ENCODE results near the gene TNFAIP1. TPM values are rescaled to one million over a fixed set of nuclear protein-coding genes. Genes with fewer than 3 reads are reported as not detected.

TNFAIP1 gene
- total RNA-seq (2021; ENCODE audit: unreplicated experiment), result 33.4 TPM
- polyA plus RNA-seq (2012), result 22.7 and 29.0 TPM in 2 replicates
- percentile 81 among the genes with signal in this experiment for Bru-seq, nascent RNA
- BruChase-seq, experiment 1, labeled RNA remaining after a 6-hour chase, result percentile 81 among the genes with signal in this experiment
- BruChase-seq, experiment 2, labeled RNA remaining after a 2-hour chase, result percentile 82 among the genes with signal in this experiment
- long read RNA-seq, transcript TNFAIP1-201 (7 exons, 3,627 nt), result major isoform, 19 of 62 reads
- long read RNA-seq, partial matches to known transcripts, result 42 of 62 reads
- long read RNA-seq, other reads (novel, unspliced or antisense), result 0 of 62 reads

GRCh38 chr17:28335201-28335958 is at the start of gene TNFAIP1, which contains the start of gene IFT20:
TSS of gene TNFAIP1 (plus strand) at chr17:28335761. CDS start at chr17:28339522, 3,761 bp downstream.
TSS of gene IFT20 (minus strand) at chr17:28335472. CDS start at chr17:28331985, 3,487 bp downstream.
- ATAC-seq, result peak; percentile 92
- Histone ChIP-seq H3K9me3 (ENCODE audit: control insufficient read depth in 1 of 2, insufficient read depth in 1 of 2, low read depth in 1 of 2, low read length in 2 of 2) (no peaks in the 10 kb centered on the region), H3K4me2 (ENCODE audit: low read length) (peak within 1 kb of the TSS; percentile 93), H3K36me3 (ENCODE audit: control insufficient read depth in 1 of 2, insufficient read depth in 2 of 2, low read length in 2 of 2) (peaks cover 4 to 6% of the 10 kb centered on the region in 2 experiments; a peak in 3 of 4 replicates), H3K27ac (ENCODE audit: low read depth, low read length) (peak within 1 kb of the TSS; percentile 81), H4K20me1 (ENCODE audit: insufficient read depth) (no peaks in the 10 kb centered on the region), H3K4me1 (ENCODE audit: control insufficient read depth in 1 of 2, insufficient read depth in 2 of 2, low read length in 2 of 2) (peaks cover 16 to 38% of the 10 kb centered on the region in 2 experiments), H3K4me3 (replicated peaks in 1 of 2; ENCODE audit: low read depth in 1 of 2, low read length in 2 of 2) (peak within 1 kb of the TSS; percentile 97 to 99), H2AFZ (ENCODE audit: low read depth, low read length, poor library complexity, severe bottlenecking) (no peak within 1 kb of the TSS), H3K79me2 (ENCODE audit: insufficient read depth, low read length) (peaks cover 32% of the 10 kb centered on the region), H3K9me2 (ENCODE audit: insufficient read depth) (no peaks in the 10 kb centered on the region), H3K9ac (ENCODE audit: low read length) (peak within 1 kb of the TSS; percentile 89), H3K27me3 (ENCODE audit: insufficient read depth, low read length) (no peaks in the 10 kb centered on the region)
- ChIA-PET POLR2A (interaction anchor here (0.8 to 2.0 kb wide), 5 partner anchors 10 to 70 kb away, joined by 3 to 26 read pairs (median 6); partner anchors contain the start of genes POLDIP2 and TMEM97), RAD21 (ENCODE audit: low non-redundant PET in 1 of 2, low total read pairs in 2 of 2, uncharacterized antibody in 2 of 2, unreplicated experiment in 2 of 2) (interaction anchor here (1.2 to 2.5 kb wide), 2 partner anchors 22 to 23 kb away, joined by 3 to 9 read pairs; partner anchors contain the start of gene POLDIP2 (in 1 of the 2)), CTCF (interaction anchor here (0.6 to 1.9 kb wide), 9 partner anchors 13 to 236 kb away, joined by 3 to 11 read pairs (median 3); partner anchors contain the start of gene POLDIP2)
- no TSS peak for BruUV-seq (replicated peaks)
- intact Hi-C loops (cut with micrococcal nuclease), result loop anchor here (1.0 to 5.0 kb wide), 2 partner anchors 16 to 103 kb away; partner anchors contain the start of gene TMEM97
- peak; percentile 99 for DNase-seq (ENCODE audit: low read depth, low spot score)
- TF ChIP-seq EGR1 (IDR thresholded peaks at IDR 0.05; ENCODE audit: low read depth) (peak; percentile 94), CEBPB (IDR thresholded peaks at IDR 0.05; ENCODE audit: low read depth) (no peak), CBX3 (IDR thresholded peaks at IDR 0.05; ENCODE audit: low read depth) (peak; percentile 62), ZBTB33 (IDR thresholded peaks at IDR 0.05; ENCODE audit: extremely low read depth, insufficient replicate concordance, low read length) (no peak), ZFX (IDR thresholded peaks at IDR 0.05) (0 out of 2 replicates have a peak, but pooled peaks have one; percentile 48), CTCF (IDR thresholded peaks at IDR 0.05 in 2 of 3, conservative IDR thresholded peaks at IDR 0.05 in 1 of 3; ENCODE audit: borderline replicate concordance in 1 of 3, insufficient read depth in 1 of 3, low read depth in 2 of 3, low read length in 2 of 3) (no peak), POLR2AphosphoS5 (IDR thresholded peaks at IDR 0.05; ENCODE audit: low read depth, low read length) (peak; percentile 78), RAD21 (IDR thresholded peaks at IDR 0.05; ENCODE audit: low read depth) (no peak), FOSL1 (IDR thresholded peaks at IDR 0.05; ENCODE audit: low read depth) (no peak), ZNF274 (IDR thresholded peaks at IDR 0.05; ENCODE audit: low read depth, low read length) (no peak), SIN3A (IDR thresholded peaks at IDR 0.05; ENCODE audit: low read depth) (peak; percentile 89), ELF1 (IDR thresholded peaks at IDR 0.05; ENCODE audit: borderline replicate concordance, low read depth) (peak; percentile 77; the same call in 1 of the 2 replicates), POLR2A (IDR thresholded peaks at IDR 0.05; ENCODE audit: borderline replicate concordance, extremely low read depth, insufficient read depth, insufficient read length) (peak; percentile 69), EZH2 (IDR thresholded peaks at IDR 0.05) (no peak), SP1 (IDR thresholded peaks at IDR 0.05; ENCODE audit: low read depth) (peak; percentile 78), TCF7L2 (IDR thresholded peaks at IDR 0.05; ENCODE audit: borderline replicate concordance, extremely low read depth, insufficient read depth, insufficient read length) (no peak), YY1 (IDR thresholded peaks at IDR 0.05; ENCODE audit: extremely low read depth, insufficient replicate concordance, low read depth, low read length) (peak; percentile 85), MAX (IDR thresholded peaks at IDR 0.05) (peak; percentile 72), SRF (IDR thresholded peaks at IDR 0.05; ENCODE audit: low read depth) (no peak; the same call in 1 of the 2 replicates), ATF3 (IDR thresholded peaks at IDR 0.05) (no peak)

Data from HCT116 (cell line).